Stimulated activated CD4-positive, alpha-beta T cell treated with anti-CD3 and anti-CD28 coated beads, Interleukin-4, amount 100 ng/mL, for 48 hours (primary cell): ENCODE results near the gene CHRM5.
"Not testable (repeated sequence)": the region's sequence is repeated elsewhere in the genome, so short reads cannot be mapped to it uniquely, and the experiment has no call there.

ENCODE experiments used
- DNase-seq, 2 donors: peaks; one replicate each; pipeline ENCODE4 v3.0.0-alpha.2; 2020; ENCODE audit warnings: low read depth in 2 of 2

The CHRM5 gene

GRCh38 chr15:33987444-33987843 lies 19.1 kb downstream of the CHRM5 start:
- DNase-seq, result no peak

DNA sequence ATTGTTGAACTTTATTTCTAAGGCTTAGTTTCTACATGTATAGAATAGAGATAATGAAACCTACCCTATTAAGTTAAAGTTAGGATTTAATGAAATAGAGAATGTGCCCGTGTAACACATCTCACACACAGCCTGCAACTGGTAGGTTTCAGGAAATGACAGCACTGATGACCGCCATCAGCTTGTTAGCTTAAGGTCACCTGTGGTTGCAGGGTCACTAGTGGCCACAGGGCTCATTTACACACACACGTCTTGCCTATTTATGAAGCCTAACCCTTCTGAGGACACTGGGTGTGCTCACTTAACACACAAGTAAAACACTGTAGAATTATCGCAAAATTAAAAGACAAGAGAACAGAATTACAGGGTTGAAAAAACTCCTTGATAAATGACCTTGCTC lies 20.1 kb downstream of the CHRM5 start:
- DNase-seq, result no peak

DNA sequence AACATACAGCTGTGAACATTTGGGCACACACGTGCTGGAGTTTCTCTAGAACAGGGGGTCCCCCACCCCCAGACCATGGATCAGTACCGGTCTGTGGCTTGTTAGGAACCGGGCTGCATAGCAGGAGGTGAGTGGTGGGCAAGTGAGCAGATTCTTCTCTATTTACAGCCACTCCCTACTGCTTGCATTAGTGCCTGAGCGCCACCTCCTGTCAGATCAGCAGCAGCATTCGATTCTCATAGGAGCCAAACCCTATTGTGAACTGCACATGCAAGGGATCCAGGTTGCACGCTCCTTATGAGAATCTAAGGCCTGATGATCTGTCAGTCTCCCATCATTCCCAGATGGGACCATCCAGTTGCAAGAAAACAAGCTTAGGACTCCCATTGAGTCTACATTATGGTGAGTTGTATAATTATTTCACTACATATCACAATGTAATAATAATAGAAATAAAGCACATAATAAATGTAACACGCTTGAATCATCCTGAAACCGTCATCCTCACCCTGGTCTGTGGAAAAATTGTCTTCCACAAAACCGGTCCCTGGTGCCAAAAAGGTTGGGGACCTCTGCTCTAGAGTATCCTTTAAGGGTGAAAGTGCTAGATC lies 25.8 kb downstream of the CHRM5 start:
- no peak for DNase-seq

- DNase-seq, result not testable (repeated sequence)
These were observed 27.4 kb downstream of the CHRM5 start for GRCh38 chr15:33995666-33996065.

DNA sequence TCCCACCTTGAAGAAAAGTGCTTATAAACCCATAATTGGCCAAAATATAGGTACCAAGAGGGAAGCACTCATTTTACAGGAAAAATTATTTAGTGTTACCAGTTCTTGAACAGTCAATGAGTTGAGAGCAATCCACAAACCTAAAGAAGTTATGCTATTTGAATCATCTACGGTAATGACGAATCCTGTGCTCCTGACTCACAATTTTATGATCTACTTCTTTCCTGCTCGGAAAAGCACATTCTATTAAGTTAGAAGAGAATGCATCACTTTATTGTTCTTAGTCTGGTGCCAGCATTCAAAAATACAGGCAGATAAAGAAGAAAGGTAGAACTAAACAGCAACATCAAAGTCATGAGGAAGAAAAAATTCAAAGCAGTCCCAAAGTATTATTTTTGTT lies 33.2 kb downstream of the CHRM5 start:
- DNase-seq, result no peak

DNA sequence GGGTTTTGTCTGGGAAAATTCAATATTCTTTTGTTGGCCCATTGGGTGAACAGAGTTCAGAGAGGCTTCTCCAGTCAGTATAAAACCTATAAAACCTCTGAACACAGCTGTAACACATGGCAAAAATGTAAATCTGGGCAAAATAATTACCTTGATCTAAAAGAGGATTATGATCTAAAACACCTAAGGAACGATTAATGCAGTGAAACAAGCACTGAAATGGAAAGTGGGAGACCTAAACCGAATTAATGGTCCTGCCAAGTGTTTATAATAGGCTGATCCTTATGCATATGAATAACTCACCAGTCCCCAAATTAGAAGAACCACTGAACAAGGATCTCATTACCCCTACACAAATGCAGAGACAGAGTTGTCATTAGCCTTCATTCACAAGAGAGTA lies 38.1 kb downstream of the CHRM5 start:
- DNase-seq, result no peak

- DNase-seq, result no peak
These were observed 41.4 kb downstream of the CHRM5 start for GRCh38 chr15:34009656-34010055.

- no peak for DNase-seq
These were observed 42.6 kb downstream of the CHRM5 start for GRCh38 chr15:34010921-34011320.

DNA sequence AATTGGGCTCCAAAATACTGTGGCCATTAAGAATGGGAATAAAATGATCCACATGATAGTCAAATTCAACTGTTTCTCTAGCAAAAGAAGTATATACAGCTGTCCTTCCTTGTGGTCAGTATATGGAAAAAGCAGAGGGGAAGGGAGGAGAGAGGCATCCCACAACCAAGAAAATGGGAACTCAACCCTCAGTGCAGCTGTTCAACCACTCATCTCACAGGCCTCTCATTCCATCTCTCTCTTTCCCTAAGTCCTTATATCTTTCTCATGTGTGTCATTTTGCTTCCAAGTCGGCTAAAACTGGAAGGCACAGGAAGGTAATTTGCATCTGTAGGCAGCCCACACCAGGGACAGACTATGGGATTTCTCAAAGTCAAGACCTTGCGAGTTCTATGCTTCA lies 43.2 kb downstream of the CHRM5 start:
- no peak for DNase-seq

DNA sequence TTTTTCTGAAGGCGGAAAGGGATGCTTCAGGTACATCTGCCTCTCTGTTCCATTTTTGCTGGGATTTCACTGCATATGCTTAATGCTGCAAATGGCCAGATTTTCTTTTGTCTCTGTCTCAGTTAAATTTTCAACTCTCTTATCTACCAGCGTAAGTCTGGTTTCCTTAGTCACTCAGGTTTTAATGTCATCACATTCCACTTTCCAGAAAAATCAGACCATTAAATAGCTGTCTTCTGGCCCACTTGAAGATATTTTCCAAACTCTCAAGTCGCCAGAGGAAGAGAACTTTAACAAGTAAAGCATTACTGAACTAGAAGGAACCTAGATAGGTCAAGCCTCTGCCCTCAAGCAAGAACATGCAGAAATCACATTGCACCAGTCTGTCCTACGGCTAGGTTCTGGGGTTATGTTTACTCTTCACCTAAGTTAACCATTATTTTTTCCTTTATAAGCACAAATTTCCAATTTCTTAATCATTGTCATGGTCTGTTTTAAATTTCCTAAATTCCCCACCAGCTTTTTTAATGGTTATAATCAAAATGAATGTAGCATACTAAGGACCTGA lies 44.2 kb downstream of the CHRM5 start:
- no peak for DNase-seq

GRCh38 chr15:34013746-34014145 lies 45.4 kb downstream of the CHRM5 start:
- DNase-seq, result no peak

DNA sequence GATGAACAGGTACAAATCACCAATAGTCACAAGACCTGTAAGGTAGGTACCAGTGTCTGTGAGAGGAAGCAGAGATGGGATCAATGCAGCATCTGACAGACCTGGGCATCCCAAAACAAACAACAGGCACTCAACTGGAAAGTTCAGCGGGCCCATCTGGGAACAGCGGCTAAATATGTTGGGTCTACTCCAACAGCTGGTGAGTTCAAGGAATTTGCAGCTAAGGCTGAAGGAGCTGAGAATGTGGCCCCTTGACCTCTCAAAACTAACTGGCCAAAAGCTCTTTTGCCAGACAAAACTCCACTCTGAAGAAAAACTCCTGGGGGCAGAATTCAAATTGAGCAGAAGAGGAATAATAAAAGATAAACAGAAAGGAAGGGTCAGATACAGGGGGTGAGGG lies 46.3 kb downstream of the CHRM5 start:
- DNase-seq, result no peak

- no peak for DNase-seq
These were observed 49.8 kb downstream of the CHRM5 start for GRCh38 chr15:34018021-34018645.

GRCh38 chr15:34018738-34019137 lies 50.4 kb downstream of the CHRM5 start:
- DNase-seq, result not testable (repeated sequence)

- no peak for DNase-seq
These were observed 51.2 kb downstream of the CHRM5 start for GRCh38 chr15:34019369-34019990.

DNA sequence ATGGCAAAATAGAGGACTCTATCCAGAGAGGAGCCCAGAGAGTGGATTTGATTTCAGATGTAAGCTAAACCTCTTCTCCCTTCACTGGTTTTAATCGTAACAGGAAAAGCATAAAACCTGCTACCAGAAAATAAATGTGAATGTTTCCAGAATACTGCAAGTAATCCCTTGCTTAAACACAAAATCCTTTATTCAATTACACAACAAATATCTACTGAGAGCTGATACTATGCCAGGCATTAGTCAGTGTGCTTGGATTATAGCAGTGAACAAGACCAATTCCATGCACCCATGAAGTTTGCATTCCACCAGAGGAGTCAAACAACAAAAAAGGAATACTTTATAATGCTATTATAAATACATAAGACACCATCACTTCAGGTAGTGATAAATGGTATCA lies 55.6 kb downstream of the CHRM5 start:
- DNase-seq, result no peak

GRCh38 chr15:34025252-34025651 lies 57.0 kb downstream of the CHRM5 start:
- no peak for DNase-seq

DNA sequence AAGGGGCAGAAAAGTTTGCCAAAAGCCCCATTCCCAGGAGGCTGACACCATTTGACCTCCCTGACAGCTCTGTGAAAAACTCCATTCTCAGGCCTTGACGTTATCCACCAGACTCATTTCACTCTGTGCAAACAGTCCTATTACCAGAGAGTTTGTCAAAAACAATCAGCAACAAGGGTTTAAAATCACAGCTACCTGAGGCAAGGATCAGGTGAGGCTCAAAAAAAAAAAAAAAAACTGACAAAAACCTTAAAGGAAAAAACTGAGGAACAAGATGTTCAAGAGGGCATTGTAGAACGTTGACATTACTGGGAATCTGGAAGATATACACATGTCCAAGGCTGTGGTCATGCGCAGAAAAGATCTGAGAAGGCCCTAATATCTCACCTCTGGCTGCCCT lies 59.3 kb downstream of the CHRM5 start:
- DNase-seq, result no peak

DNA sequence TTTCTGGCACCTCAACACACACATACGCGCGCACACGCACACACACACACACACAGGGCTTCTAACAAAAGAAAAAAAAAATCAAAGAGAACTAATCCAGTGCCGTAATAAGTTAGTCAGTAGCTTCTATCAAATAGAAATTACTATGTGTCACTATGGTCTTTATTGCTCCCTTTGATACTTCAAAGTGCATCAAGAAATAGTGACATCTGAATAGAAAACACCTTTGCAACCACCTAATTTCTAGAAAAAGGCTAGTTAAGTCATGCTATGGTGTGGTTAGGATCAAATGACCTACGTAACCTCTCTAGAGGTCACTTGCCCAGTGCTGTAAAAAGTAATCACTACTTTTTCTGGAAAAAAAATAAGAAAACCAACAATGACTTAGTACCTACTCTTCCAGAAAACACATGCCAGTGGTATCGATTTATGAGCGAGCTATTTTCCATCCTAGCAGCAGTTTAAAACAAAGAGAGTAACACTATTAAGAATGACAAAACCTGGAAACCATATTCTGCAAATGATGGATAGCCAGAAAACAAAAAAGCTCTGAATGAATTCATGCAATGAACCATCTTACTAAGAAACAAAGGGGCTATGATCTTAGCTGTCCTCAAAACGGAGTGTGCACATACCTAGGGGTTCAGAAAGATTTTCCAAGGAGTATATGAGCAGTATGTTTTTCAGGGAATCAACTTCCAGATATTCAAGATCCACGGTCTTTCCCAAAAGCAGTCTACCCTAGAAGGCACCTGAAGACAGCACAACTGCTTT lies 63.9 kb downstream of the CHRM5 start:
- no peak for DNase-seq

- DNase-seq, result peak; percentile 53 to 58
These were observed 70.0 kb downstream of the CHRM5 start for GRCh38 chr15:34038023-34038870.
